Activated CD4-positive, alpha-beta memory T cell treated with anti-CD3 and anti-CD28 coated beads for 36 hours (primary cell): Measurements from ENCODE around the gene TMEM236. TPM values are rescaled to one million over a fixed set of nuclear protein-coding genes. Genes with fewer than 3 reads are reported as not detected.

Experiments used
- CTCF ChIA-PET: fragments of 350-600 bp; sonication (Branson Sonifier 250); formaldehyde crosslinking; loops from one replicate; lab custom pipeline; 2021; ENCODE audit warnings: antibody characterized with exemption, inconsistent platforms; lab: Charles Lee
- POLR2A ChIA-PET: fragments of 350-600 bp; sonication (Branson Sonifier 250); formaldehyde crosslinking; loops from one replicate; lab custom pipeline; 2021; ENCODE audit warnings: antibody characterized with exemption; lab: Charles Lee
- DNase-seq: peaks from one replicate; pipeline ENCODE4 v3.0.0-alpha.2; 2020
- H3K27ac Mint-ChIP-seq: one replicate; pipeline ENCODE4 v1.8.0; 2021; ENCODE audit warnings: mixed read lengths
- H3K27me3 Mint-ChIP-seq: one replicate; pipeline ENCODE4 v1.8.0; 2021; ENCODE audit warnings: mixed read lengths
- H3K36me3 Mint-ChIP-seq: one replicate; pipeline ENCODE4 v1.8.0; 2021; ENCODE audit warnings: mixed read lengths
- H3K4me1 Mint-ChIP-seq: one replicate; pipeline ENCODE4 v1.8.0; 2021; ENCODE audit warnings: low read depth, mixed read lengths
- H3K4me3 Mint-ChIP-seq: one replicate; pipeline ENCODE4 v1.8.0; 2021; ENCODE audit warnings: mild to moderate bottlenecking, mixed read lengths
- H3K9me3 Mint-ChIP-seq: one replicate; pipeline ENCODE4 v1.8.0; 2021; ENCODE audit warnings: mixed read lengths
- intact Hi-C: fragments of 100-400 bp; cut with micrococcal nuclease; formaldehyde crosslinking; loops from one replicate; pipeline ENCODE4 v1.15.1; 2023
- total RNA-seq, 2 experiments: library from RNA; stranded (reverse); gene quantifications; one replicate each; pipeline ENCODE4 v1.2.3, GENCODE V29; 2021

The TMEM236 gene
- total RNA-seq, 2 experiments from 2014 or later, result 0.07 to 0.10 TPM

DNA sequence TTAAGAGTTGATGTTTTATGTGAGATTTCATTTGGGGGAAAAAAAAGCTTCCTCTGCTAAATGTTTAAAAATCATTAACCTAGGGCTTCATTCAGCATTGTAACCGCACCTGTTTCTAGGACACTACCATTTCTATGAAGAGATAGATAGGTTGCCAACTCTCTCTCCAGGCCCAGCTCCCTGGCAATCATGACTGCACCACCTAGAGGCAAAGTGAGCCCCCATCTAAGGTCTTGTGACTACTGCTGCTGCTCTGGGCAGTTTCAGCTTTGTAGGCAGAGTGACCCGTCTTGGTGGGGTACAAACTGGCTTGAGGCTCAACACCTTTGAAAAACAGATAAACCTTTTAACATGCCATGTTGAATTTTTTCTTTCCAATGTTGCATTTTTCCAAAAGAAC lies 29.9 kb downstream of the TMEM236 start:
- Mint-ChIP-seq H3K27ac (no peak overlapping the region), H3K9me3 (no peaks in the 10 kb centered on the region), H3K27me3 (no peaks in the 10 kb centered on the region), H3K4me3 (no peak overlapping the region), H3K36me3 (no peaks in the 10 kb centered on the region), H3K4me1 (no peaks in the 10 kb centered on the region)
- no peak for DNase-seq
- POLR2A ChIA-PET, result no interaction called here
- intact Hi-C loops, result no loop called here
- CTCF ChIA-PET, result interaction anchor here (0.8 kb wide), 1 partner anchor 38 kb away, joined by 3 read pairs; no protein-coding TSS in a partner anchor

DNA sequence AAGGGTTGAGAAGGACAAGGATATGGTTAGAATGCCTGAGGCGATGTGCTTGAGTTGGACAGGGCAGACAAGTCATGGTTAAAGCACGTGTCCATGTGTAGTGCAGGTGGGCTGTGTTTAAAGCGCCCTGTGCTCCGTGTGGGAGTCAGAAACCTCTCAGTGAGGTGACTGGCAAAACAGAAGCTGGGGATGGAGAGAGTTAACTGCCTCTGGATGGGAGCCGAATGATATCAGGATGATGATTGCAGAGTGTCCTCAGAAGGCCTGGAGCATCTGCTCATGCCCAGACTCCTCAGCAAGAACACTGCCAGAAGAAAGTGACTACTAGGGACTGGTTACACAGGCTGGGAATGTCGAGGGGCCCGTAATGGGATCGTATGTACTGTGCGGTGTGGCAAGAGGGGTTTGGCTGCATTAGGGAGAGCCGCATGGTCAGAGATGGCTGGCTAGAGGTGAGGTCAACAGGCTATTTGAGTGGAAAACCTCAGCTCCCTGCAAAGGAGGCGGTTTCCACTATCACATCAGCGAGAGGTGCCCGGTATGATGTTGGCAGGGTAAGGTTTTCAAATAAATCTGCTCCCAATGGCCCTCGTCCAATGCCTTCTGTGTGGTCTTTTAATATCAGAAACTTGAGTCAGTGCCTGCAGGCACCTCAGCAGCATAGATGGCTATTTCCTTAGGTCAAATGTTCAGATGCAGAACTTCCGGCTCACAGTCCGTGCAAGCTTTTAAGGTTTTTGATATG lies 31.1 kb downstream of the TMEM236 start:
- H3K27ac Mint-ChIP-seq, result no peak overlapping the region
- H3K9me3 Mint-ChIP-seq, result no peaks in the 10 kb centered on the region
- intact Hi-C loops, result no loop called here
- no peak for DNase-seq
- no peaks in the 10 kb centered on the region for H3K36me3 Mint-ChIP-seq
- CTCF ChIA-PET, result no interaction called here
- no peak overlapping the region for H3K4me3 Mint-ChIP-seq
- H3K27me3 Mint-ChIP-seq, result peaks cover 1% of the 10 kb centered on the region
- POLR2A ChIA-PET, result no interaction called here
- no peaks in the 10 kb centered on the region for H3K4me1 Mint-ChIP-seq

DNA sequence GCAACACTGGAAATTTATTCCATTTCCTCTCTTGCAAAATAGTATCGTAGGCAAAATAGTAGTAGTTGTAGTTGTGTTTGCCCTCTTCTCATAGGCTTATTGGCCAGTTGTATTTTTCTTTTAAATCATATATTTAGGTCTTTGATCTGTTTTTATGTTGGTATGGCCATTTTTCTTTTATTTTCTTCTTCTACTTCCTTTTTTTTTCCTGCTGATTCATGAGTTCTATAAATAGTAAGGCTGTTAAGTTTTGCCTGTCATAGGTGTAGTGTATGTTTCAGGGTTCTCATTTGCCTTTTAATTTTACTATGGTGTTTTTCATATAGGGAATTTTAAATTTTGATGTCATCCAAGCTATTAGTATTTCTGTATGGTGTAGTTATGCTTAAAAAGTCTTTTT lies 31.8 kb downstream of the TMEM236 start:
- H3K4me1 Mint-ChIP-seq, result no peaks in the 10 kb centered on the region
- intact Hi-C loops, result no loop called here
- no peaks in the 10 kb centered on the region for H3K36me3 Mint-ChIP-seq
- H3K9me3 Mint-ChIP-seq, result no peaks in the 10 kb centered on the region
- ChIA-PET POLR2A (no interaction called here), CTCF (no interaction called here)
- no peak for DNase-seq
- H3K27ac Mint-ChIP-seq, result no peak overlapping the region
- H3K27me3 Mint-ChIP-seq, result peaks cover 1% of the 10 kb centered on the region
- no peak overlapping the region for H3K4me3 Mint-ChIP-seq

DNA sequence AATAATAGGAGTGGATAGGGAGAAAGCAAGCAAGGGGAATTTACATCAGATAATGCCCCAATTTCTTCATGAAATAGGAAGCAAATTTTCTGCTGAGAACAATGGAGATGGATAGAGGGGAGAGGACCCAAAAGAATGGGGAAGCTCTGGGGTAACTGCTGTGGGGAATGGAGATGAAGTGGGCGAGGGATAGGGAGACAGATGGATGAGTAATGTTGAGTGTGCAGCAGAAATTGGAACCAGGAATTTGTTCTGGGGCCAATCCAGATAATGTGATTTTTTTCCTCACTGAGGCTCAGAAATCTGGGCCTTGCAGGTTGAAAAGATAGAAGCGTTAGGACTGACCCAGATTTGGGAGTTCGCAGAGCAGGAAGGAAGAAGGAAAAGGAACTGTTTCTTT lies 32.7 kb downstream of the TMEM236 start:
- no peaks in the 10 kb centered on the region for H3K9me3 Mint-ChIP-seq
- H3K4me3 Mint-ChIP-seq, result no peak overlapping the region
- no peaks in the 10 kb centered on the region for H3K36me3 Mint-ChIP-seq
- POLR2A ChIA-PET, result no interaction called here
- H3K4me1 Mint-ChIP-seq, result no peaks in the 10 kb centered on the region
- CTCF ChIA-PET, result no interaction called here
- intact Hi-C loops, result no loop called here
- H3K27ac Mint-ChIP-seq, result no peak overlapping the region
- no peak for DNase-seq
- peaks cover 1% of the 10 kb centered on the region for H3K27me3 Mint-ChIP-seq

DNA sequence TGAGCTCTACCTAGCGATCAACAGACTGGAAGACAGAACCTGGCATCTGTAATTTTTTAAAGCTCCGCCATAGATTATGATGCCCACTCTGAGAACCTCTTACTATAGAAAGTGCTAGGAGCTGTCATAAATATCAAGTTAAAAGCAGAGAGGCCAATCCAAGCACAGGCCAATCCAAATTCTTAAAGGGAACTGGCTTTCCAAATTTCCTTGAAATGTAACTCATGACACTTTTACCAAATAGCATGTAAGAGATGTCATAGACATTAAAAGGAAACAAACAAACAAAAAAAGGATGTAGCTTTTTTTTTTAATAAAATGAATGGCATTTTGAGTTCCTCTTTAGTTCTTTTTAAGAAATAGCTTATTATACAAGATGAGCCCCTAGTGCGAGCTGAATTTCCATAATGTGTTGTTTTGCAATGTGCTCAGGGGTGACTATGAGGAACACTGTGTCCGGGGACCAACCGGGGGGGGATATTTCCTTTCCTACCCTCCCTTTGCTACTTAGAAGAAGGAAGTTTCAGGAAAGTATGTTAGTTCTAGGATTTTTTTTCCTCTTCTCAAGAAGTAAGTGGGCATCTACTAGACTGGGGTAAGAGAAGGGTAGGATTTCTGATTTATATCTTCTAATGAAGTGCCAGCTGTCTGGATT lies 33.4 kb downstream of the TMEM236 start:
- H3K9me3 Mint-ChIP-seq, result no peaks in the 10 kb centered on the region
- no peak for DNase-seq
- no peak overlapping the region for H3K4me3 Mint-ChIP-seq
- POLR2A ChIA-PET, result interaction anchor here (1.0 kb wide), 1 partner anchor 26 kb away, joined by 3 read pairs; no protein-coding TSS in a partner anchor
- no peak overlapping the region for H3K27ac Mint-ChIP-seq
- peaks cover 1% of the 10 kb centered on the region for H3K27me3 Mint-ChIP-seq
- no peaks in the 10 kb centered on the region for H3K4me1 Mint-ChIP-seq
- CTCF ChIA-PET, result no interaction called here
- no peaks in the 10 kb centered on the region for H3K36me3 Mint-ChIP-seq
- intact Hi-C loops, result no loop called here

DNA sequence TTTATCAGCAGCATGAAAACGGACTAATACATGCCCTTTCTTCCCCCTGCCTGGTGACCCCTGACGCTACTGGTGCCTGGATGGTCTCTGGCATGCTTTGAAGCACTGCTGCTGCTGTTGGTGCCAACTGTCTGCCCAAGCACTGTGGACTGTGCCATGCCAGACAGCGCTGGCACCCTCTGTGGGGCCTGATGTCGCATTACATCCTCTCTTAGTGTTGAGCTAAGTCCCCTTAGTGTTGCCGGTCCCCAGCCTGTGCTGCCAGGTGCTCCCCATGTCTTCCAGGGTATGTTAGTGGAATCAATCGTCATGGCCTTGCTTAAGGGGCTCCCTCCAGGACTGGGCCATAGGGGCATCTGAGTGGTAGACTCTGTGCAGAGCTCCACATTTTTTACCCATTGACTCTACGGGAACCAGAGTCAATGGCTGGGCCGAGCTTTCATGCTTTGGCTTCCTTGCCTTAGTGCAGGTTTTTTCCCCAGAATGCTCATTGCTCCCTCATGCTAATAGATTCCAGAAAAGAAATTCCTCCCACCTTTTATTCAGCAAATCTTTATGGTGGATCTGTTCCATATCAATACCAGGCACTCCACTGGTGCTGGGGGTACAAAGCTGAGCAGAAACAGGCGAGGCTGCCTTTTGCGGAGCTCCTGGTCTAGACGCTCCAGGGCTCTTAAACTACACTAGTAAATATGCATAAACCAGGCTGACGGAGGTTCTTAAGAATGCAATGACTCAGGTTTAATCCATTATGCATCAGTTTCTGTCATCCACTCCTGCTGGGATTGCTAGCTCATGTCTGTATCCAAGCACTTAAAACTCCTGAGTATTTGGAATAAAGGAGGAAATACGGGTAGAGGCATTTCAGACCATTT lies 35.3 kb downstream of the TMEM236 start:
- intact Hi-C loops, result no loop called here
- Mint-ChIP-seq H3K9me3 (no peaks in the 10 kb centered on the region), H3K4me1 (no peaks in the 10 kb centered on the region), H3K27ac (no peak overlapping the region), H3K36me3 (no peaks in the 10 kb centered on the region), H3K4me3 (no peak overlapping the region), H3K27me3 (peaks cover 1% of the 10 kb centered on the region)
- ChIA-PET CTCF (no interaction called here), POLR2A (no interaction called here)
- no peak for DNase-seq

DNA sequence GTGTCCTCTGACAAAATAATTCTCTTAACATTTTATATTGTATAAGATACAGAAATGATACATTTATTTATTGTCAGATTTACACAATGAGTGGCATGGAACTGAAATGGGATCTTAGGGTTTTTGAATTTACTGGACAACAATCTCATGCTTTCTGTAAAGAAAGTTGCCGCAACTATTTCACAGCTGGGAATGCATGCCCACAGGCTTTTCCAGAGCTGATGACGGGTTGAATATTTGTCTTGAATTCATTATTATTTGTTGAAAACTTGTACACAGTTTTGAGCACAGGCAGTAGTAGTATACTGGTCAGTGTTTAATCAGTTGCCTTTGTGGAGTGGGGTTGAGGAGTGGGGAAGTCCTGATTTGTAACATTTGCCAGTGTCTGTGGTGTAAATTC lies 36.6 kb downstream of the TMEM236 start:
- POLR2A ChIA-PET, result interaction anchor here (0.5 kb wide), 1 partner anchor 597 kb away, joined by 4 read pairs; no protein-coding TSS in a partner anchor
- no peaks in the 10 kb centered on the region for H3K9me3 Mint-ChIP-seq
- CTCF ChIA-PET, result no interaction called here

DNA sequence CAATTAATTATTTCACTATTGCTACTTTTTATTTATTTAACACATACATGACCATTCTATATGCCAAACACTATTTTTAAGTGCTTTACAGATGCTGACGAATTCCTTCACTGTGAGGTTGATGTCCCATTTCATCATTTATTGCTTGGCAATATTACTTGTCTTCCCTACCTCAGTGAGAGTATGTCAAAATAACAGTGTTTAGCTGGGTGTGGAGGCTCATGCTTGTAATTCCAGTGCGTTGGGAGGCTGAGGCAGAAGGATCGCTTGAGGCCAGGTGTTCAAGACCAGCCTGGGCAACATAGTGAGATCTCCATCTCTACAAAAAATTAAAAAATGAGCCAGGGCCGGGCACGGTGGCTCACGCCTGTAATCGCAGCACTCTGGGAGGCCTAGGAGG lies 37.4 kb downstream of the TMEM236 start:
- ChIA-PET POLR2A (no interaction called here), CTCF (no interaction called here)
- no peak overlapping the region for H3K4me3 Mint-ChIP-seq
- no peaks in the 10 kb centered on the region for H3K36me3 Mint-ChIP-seq
- no peaks in the 10 kb centered on the region for H3K4me1 Mint-ChIP-seq
- peaks cover 1% of the 10 kb centered on the region for H3K27me3 Mint-ChIP-seq
- DNase-seq, result no peak
- H3K27ac Mint-ChIP-seq, result no peak overlapping the region
- no peaks in the 10 kb centered on the region for H3K9me3 Mint-ChIP-seq
- intact Hi-C loops, result no loop called here

More for the DNA sequence above, 36.6 kb downstream of the TMEM236 start:
- intact Hi-C loops, result no loop called here
- Mint-ChIP-seq H3K27me3 (peaks cover 1% of the 10 kb centered on the region), H3K4me3 (no peak overlapping the region), H3K4me1 (no peaks in the 10 kb centered on the region), H3K27ac (no peak overlapping the region), H3K36me3 (no peaks in the 10 kb centered on the region)
- no peak for DNase-seq

DNA sequence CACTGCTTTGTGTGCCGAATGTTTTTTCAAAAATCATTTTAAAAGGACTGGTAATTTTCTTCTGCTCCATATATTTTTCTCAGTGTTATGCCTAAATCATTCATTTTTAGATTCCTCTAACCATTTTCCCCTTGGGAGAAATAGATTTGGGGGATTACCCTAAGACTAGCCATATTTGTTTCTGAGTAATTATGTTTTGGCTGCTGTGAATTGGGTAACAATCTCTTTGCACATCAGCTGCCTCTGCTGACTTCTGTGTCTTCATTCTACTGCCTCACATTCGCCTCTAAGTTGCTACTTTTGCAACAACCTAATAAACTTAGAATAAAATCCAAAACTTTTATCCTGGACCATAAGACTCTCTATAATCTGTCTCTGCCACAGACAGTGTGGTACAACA lies 38.6 kb downstream of the TMEM236 start:
- CTCF ChIA-PET, result no interaction called here
- H3K27me3 Mint-ChIP-seq, result peaks cover 1% of the 10 kb centered on the region
- no peak overlapping the region for H3K27ac Mint-ChIP-seq
- intact Hi-C loops, result no loop called here
- no peak for DNase-seq
- no peaks in the 10 kb centered on the region for H3K9me3 Mint-ChIP-seq
- H3K4me1 Mint-ChIP-seq, result no peaks in the 10 kb centered on the region
- no peak overlapping the region for H3K4me3 Mint-ChIP-seq
- H3K36me3 Mint-ChIP-seq, result no peaks in the 10 kb centered on the region
- POLR2A ChIA-PET, result no interaction called here

DNA sequence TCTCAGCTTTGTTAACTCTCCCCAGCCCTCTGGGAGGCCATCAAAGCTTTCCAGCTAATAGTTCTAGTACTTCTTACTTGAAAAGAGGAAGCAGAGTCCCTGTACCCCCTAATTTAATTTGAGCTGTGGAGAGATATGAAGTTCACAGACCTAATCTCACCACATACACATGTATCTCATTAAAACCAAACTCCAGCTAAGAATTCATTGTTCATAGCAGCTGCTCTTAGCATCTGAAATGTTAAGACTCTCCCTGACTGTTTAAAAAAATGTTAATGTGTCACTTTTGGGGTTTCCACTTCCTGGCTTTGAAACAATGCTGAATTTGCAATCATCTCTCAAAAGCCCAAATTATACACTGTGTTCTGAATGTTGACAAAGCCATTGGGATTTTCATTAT lies 41.0 kb downstream of the TMEM236 start:
- no peaks in the 10 kb centered on the region for H3K9me3 Mint-ChIP-seq
- intact Hi-C loops, result no loop called here
- ChIA-PET CTCF (interaction anchor here (0.7 to 1.0 kb wide), 3 partner anchors 26 to 183 kb away, joined by 3 to 4 read pairs (median 3); no protein-coding TSS in a partner anchor), POLR2A (no interaction called here)
- H3K27ac Mint-ChIP-seq, result no peak overlapping the region
- H3K4me3 Mint-ChIP-seq, result no peak overlapping the region
- DNase-seq, result no peak
- no peaks in the 10 kb centered on the region for H3K27me3 Mint-ChIP-seq
- H3K4me1 Mint-ChIP-seq, result no peaks in the 10 kb centered on the region
- H3K36me3 Mint-ChIP-seq, result no peaks in the 10 kb centered on the region

DNA sequence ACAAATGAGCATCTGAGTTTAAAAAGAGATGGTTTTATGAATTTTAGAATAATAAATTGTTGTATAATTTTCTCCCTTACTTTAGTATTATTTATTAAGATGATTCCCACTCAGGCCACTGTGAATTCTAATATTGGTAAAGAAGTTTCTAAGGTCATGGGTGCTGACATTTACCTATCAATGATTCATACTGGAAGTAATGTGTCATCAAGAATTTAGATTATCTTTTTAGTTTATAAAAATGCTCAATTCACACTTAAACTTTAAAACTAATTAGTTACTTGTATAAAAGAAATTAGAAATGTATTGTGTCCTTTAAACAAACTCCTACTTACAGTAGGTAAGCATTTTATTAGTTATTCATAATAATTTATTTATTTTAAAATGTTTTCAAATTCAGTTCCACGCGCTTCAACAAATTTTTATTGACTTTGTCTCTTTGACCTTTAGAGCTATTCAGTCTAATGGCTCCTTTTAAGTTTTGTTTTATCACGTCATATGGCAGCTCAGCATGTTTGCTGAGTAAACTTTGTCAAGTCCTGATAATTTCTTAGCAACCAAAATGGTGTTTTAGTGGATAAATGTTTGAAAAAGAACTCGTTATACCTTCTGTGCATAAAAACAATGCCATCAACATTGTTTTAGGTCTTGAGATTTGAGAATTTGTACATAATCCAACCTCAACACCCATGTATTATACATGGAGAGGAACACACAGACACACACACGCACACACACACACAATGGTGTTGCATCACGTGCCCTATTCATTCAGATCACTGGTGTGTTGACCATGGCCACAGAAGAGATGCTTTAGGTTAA lies 42.0 kb downstream of the TMEM236 start:
- CTCF ChIA-PET, result no interaction called here
- Mint-ChIP-seq H3K27me3 (no peaks in the 10 kb centered on the region), H3K27ac (no peak overlapping the region), H3K4me3 (no peak overlapping the region), H3K9me3 (no peaks in the 10 kb centered on the region), H3K36me3 (no peaks in the 10 kb centered on the region), H3K4me1 (no peaks in the 10 kb centered on the region)
- POLR2A ChIA-PET, result no interaction called here
- intact Hi-C loops, result no loop called here
- DNase-seq, result no peak
